Endothelial cell of hepatic sinusoid (primary cell): ENCODE results near the gene GOLGA8B.
"Not testable (repeated sequence)": the region's sequence is repeated elsewhere in the genome, so short reads cannot be mapped to it uniquely, and the experiment has no call there.

Experiments
- in situ Hi-C: cut with HindIII; loops from 2 replicates; pipeline ENCODE4 v1.10.0; 2017; ENCODE audit warnings: low sequenced_read_pairs

Gene GOLGA8B

DNA sequence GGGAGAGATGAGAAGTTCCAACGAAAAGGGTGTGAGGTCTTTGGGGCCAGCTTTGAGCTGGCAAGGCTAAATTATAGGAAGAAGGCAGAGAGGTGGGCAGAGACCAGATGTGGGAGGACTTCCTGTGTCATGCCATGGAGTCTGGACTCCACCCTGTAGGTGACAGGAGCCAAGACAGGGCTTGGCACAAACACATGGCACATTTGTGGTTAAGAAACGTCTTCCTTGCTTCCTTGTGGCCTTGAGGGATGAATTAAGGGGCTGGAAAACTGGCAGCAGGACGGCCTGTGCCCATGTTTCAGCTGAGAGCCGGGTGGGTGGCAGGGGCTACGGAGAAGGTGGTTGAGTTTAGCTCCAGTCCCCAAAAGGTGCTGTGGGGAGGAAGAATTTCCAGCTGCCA lies 18.7 kb downstream of the GOLGA8B start:
- in situ Hi-C loops = not testable (repeated sequence)

- in situ Hi-C loops = not testable (repeated sequence)
Measured at GRCh38 chr15:34560814-34561213, 22.6 kb downstream of the GOLGA8B start.

DNA sequence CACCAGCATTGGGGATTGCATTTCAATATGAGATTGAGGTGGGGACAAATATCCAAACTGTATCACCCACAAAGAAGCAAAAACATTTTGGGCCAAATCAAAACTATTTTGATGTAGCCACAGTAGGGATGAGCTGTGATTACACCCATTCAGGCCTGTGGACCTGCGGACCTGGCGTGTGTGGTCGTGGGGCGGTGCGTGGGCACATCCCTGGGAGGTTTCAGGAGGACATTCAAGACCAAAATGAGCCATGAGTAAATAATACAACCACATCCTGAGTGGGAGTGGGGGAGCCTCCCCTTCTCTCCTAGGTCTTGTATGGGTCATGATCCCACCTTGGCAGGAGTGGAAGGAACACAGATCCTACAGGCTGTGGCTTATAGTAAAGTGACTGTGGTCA lies 23.7 kb downstream of the GOLGA8B start:
- in situ Hi-C loops = not testable (repeated sequence)

DNA sequence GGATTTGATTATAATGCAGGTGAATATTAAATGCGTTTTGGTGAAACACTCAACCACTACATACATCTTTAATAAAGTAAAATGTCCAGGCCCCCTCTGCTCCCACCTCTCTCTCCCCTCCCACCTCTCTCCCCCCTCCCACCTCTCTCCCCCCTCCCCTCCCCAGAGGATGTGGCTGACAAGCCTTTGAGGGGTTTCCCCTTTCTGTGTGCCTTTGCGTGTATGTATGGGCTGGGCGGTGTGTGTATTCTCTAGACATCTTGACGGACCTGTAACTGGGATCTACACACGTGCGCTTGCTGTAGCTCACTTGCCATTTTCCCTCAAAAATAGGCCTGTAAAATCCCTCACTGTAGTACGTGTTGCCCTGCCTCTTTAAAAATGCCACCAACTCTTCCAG lies 28.3 kb downstream of the GOLGA8B start:
- in situ Hi-C loops = not testable (repeated sequence)

- in situ Hi-C loops = not testable (repeated sequence)
Measured at GRCh38 chr15:34554716-34555115, 28.7 kb downstream of the GOLGA8B start.

DNA sequence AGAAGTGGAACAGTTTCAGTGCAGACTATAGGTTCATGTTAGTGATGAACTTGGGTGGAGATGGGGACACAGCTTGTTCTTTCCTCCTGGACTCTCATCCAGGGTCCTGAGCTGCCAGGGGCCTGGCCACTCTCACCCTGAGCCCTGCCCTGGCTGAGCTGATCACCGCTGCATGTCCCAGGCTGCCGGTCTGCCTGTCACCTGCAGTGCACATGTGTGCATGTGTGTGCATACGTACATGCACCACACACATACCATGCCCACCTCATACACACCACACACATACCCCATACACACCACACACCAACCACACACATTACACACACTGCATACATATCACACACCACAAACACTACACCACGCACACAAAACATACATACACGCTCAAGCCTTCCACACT lies 29.3 kb downstream of the GOLGA8B start:
- in situ Hi-C loops = not testable (repeated sequence)

- in situ Hi-C loops = not testable (repeated sequence)
Measured at GRCh38 chr15:34550129-34550528, 33.3 kb downstream of the GOLGA8B start.

DNA sequence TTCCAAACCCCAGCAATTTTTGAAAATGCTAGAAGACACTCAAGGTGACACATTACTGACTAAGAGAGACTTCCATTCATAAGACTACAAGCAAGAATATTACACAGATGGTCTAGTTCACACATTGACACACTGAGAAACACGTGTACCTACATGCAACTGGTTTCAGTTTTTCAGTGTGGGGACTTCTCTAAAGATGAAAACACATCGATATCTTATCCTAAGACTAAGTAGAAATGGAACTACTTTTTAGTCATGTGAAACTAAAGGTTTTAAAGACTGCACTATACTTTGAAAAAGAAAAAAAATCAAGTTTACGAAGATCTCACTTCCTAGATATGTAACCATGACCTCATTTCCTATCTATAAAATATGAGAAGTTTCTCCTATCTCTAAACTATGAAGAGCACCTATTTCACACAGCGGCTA lies 34.1 kb downstream of the GOLGA8B start:
- in situ Hi-C loops = not testable (repeated sequence)

DNA sequence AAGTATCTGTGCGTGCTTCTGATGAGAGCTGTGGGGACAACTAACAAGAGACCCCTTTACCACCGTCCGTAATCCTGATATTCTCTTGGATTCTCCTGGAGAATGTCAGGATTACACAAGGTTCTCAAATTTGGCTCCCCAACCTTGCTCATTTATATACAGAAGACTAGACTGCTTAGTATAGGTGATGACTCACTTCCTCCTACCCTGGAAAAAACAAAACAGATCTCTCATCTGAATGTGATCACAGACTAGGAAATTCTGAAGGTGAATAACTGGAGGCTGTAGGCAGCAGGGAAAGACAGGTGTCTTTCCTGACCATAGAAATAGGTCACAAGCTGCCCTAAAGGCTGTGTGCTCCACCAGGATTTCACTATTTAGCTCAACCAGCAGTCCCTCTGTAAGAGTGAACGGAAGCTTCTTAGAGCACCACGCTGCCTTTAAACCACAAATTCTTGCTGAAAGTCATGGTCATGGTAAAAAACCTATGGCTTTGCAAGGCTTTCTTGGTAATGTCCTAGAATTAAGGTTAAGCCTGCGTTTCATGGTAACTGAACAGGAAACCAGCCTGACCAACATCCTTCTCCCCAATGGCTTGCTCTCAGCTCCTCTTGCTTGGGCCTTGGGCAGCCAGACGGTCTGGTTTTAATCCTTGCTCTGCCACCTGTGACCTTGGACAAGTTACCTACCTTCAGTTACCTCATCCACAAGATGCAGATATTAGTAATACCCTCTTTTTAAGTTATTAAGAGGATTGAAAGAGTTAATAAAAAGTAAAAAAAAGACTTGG lies 39.4 kb downstream of the GOLGA8B start:
- in situ Hi-C loops = not testable (repeated sequence)

GRCh38 chr15:34535857-34536256 lies 47.6 kb downstream of the GOLGA8B start:
- in situ Hi-C loops = not testable (repeated sequence)
